Panc1 (cell line): Measurements from ENCODE around the gene ADORA2A.

Experiments used
- CTCF ChIP-seq: fragments of 450-650 bp; IDR thresholded peaks from 2 replicates; pipeline ENCODE4 v1.5.1; 2017; ENCODE audit warnings: mild to moderate bottlenecking
- POLR2AphosphoS5 ChIP-seq: IDR thresholded peaks from 2 replicates; pipeline ENCODE4 v1.6.1; 2012; ENCODE audit warnings: mild to moderate bottlenecking, low read depth, low read length, moderate library complexity
- SIN3A ChIP-seq: IDR thresholded peaks from 2 replicates; pipeline ENCODE4 v1.6.1; 2012; ENCODE audit warnings: low read depth, mild to moderate bottlenecking, low read length, moderate library complexity, borderline replicate concordance; ENCODE audit not compliant: insufficient read depth
- TCF7L2 ChIP-seq: IDR thresholded peaks from 2 replicates; pipeline ENCODE4 v1.6.1; 2011; ENCODE audit warnings: mild to moderate bottlenecking, low read depth, low read length, inconsistent platforms
- TF ChIP-seq, protein P1 (sequence below), 2 experiments: IDR thresholded peaks; 2 replicates each; pipeline ENCODE4 v1.6.1; 2011 to 2012; ENCODE audit warnings: low read depth in 2 of 2, control low read depth in 1 of 2, low read length in 1 of 2, mild to moderate bottlenecking in 1 of 2, moderate library complexity in 1 of 2; ENCODE audit not compliant: insufficient read depth in 1 of 2

DNA sequence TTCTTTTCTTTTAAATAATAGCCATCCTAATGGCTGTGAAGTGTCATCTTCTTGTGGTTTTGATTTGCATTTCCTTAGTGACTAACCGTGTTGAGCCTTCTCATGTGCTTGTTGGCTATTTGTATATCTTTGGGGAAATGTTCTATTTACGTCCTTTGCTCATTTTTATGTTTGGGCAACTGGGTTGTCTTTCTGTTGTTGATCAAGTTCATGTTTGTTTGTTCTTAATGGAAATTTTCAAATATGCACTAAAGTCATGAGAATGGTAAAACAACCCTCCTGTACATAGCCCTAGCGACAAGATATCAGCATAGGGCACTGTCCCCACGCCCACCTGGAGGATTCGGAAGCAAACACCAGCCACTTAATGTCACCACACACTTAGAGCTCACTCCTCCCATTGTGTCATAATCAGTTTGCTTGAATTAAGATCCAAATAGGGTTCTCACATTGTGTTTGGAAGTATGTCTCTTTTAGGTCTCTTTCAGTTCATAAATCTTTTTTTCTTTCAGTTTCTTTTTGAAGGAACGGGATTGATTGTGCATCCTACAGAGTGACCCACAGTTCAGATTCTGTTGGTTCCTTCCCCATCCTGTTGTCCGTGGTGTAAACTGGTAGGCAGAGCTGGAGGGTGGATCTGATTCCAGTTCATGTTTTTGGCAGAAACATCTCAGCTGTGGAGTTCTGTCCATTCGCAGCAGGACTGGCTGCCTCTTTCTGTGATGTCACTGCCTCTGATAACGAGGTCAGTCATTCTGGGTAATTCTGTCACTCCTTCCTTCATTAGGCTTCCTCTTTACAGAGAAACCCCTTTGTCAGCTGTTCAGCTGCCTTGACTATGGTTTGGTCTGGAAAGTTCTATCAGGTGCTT is 26.4 kb upstream of the ADORA2A start:
- TF ChIP-seq CTCF (no peak), POLR2AphosphoS5 (no peak), SIN3A (no peak), TCF7L2 (no peak)
- TF ChIP-seq, protein P1, sequence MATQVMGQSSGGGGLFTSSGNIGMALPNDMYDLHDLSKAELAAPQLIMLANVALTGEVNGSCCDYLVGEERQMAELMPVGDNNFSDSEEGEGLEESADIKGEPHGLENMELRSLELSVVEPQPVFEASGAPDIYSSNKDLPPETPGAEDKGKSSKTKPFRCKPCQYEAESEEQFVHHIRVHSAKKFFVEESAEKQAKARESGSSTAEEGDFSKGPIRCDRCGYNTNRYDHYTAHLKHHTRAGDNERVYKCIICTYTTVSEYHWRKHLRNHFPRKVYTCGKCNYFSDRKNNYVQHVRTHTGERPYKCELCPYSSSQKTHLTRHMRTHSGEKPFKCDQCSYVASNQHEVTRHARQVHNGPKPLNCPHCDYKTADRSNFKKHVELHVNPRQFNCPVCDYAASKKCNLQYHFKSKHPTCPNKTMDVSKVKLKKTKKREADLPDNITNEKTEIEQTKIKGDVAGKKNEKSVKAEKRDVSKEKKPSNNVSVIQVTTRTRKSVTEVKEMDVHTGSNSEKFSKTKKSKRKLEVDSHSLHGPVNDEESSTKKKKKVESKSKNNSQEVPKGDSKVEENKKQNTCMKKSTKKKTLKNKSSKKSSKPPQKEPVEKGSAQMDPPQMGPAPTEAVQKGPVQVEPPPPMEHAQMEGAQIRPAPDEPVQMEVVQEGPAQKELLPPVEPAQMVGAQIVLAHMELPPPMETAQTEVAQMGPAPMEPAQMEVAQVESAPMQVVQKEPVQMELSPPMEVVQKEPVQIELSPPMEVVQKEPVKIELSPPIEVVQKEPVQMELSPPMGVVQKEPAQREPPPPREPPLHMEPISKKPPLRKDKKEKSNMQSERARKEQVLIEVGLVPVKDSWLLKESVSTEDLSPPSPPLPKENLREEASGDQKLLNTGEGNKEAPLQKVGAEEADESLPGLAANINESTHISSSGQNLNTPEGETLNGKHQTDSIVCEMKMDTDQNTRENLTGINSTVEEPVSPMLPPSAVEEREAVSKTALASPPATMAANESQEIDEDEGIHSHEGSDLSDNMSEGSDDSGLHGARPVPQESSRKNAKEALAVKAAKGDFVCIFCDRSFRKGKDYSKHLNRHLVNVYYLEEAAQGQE (IDR thresholded peaks at IDR 0.05; ENCODE audit: insufficient read depth in 1 of 2, low read depth in 2 of 2, low read length in 1 of 2): no peak
